HUES6 (cell line): ENCODE measurements around the gene ZNF407.

Experiments
- H3K27ac ChIP-seq: 2 replicates; pipeline ENCODE4 v1.7.0; 2013; ENCODE audit warnings: low read depth, mild to moderate bottlenecking, low read length, inconsistent platforms
- H3K27me3 ChIP-seq: 2 replicates; pipeline ENCODE4 v1.6.1; 2013; ENCODE audit warnings: low read length; ENCODE audit not compliant: control insufficient read depth, insufficient read depth
- H3K36me3 ChIP-seq: 2 replicates; pipeline ENCODE4 v1.6.1; 2013; ENCODE audit warnings: low read length; ENCODE audit not compliant: control insufficient read depth, insufficient read depth
- H3K4me1 ChIP-seq: 2 replicates; pipeline ENCODE4 v1.6.1; 2013; ENCODE audit warnings: low read length; ENCODE audit not compliant: control insufficient read depth, insufficient read depth
- H3K4me3 ChIP-seq: 2 replicates; pipeline ENCODE4 v1.5.1; 2013; ENCODE audit warnings: low read depth, low read length
- H3K9ac ChIP-seq: one replicate; pipeline ENCODE4 v1.6.1; 2013; ENCODE audit warnings: mild to moderate bottlenecking, low read length
- H3K9me3 ChIP-seq: 2 replicates; pipeline ENCODE4 v1.6.1; 2013; ENCODE audit warnings: low read depth, low read length; ENCODE audit not compliant: control insufficient read depth, insufficient read depth

The ZNF407 gene

GRCh38 chr18:74930616-74931015, 332.9 kb downstream of the ZNF407 start:
- no peak overlapping the region for H3K4me3 ChIP-seq
- H3K9ac ChIP-seq: no peak overlapping the region
- H3K4me1 ChIP-seq: peaks cover 22% of the 10 kb centered on the region; the same call in 1 of the 2 replicates
- no peaks in the 10 kb centered on the region for H3K36me3 ChIP-seq
- H3K27me3 ChIP-seq: no peaks in the 10 kb centered on the region
- no peak overlapping the region for H3K27ac ChIP-seq
- no peaks in the 10 kb centered on the region for H3K9me3 ChIP-seq

DNA sequence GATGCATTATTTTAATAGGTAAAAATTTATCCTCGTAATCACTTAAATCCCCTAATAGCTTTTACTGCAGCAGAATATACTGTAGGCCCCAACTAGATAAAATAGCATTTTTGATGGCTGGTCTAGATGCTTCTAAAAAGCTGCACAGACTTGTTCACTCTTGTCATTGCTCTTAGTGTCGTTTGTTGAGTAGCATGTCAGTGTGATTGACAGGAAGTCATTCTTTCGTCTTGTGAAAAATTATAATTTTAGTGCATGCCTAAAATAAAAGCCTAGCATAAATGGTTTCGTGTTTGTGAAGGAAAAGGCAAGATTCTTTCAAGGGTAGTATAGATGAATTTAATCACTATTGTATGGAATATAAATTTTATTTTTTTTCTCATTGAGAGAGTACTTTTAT, 336.3 kb downstream of the ZNF407 start:
- no peak overlapping the region for H3K9ac ChIP-seq
- H3K9me3 ChIP-seq: no peaks in the 10 kb centered on the region
- peaks cover 14% of the 10 kb centered on the region; the same call in 1 of the 2 replicates for H3K4me1 ChIP-seq
- H3K27me3 ChIP-seq: no peaks in the 10 kb centered on the region
- no peaks in the 10 kb centered on the region for H3K36me3 ChIP-seq
- H3K4me3 ChIP-seq: no peak overlapping the region
- H3K27ac ChIP-seq: no peak overlapping the region

- H3K27ac ChIP-seq: no peak overlapping the region
- H3K9ac ChIP-seq: no peak overlapping the region
- peaks cover 5% of the 10 kb centered on the region; the same call in 1 of the 2 replicates for H3K4me1 ChIP-seq
- no peaks in the 10 kb centered on the region for H3K36me3 ChIP-seq
- no peaks in the 10 kb centered on the region for H3K9me3 ChIP-seq
- H3K27me3 ChIP-seq: no peaks in the 10 kb centered on the region
- no peak overlapping the region for H3K4me3 ChIP-seq
These were observed 337.8 kb downstream of the ZNF407 start for GRCh38 chr18:74935434-74935833.

- Histone ChIP-seq H3K27ac (no peak overlapping the region), H3K9ac (no peak overlapping the region), H3K4me3 (no peak overlapping the region), H3K27me3 (no peaks in the 10 kb centered on the region), H3K36me3 (no peaks in the 10 kb centered on the region), H3K4me1 (peaks cover 5% of the 10 kb centered on the region; the same call in 1 of the 2 replicates), H3K9me3 (no peaks in the 10 kb centered on the region)
These were observed 338.7 kb downstream of the ZNF407 start for GRCh38 chr18:74936343-74936742.

- H3K36me3 ChIP-seq: no peaks in the 10 kb centered on the region
- no peak overlapping the region for H3K9ac ChIP-seq
These were observed 339.6 kb downstream of the ZNF407 start for GRCh38 chr18:74937291-74937690.

GRCh38 chr18:74940856-74941255, 343.2 kb downstream of the ZNF407 start:
- no peaks in the 10 kb centered on the region for H3K27me3 ChIP-seq
- no peaks in the 10 kb centered on the region for H3K36me3 ChIP-seq
- H3K9me3 ChIP-seq: no peaks in the 10 kb centered on the region
- H3K9ac ChIP-seq: no peak overlapping the region
- no peaks in the 10 kb centered on the region for H3K4me1 ChIP-seq
- H3K4me3 ChIP-seq: no peak overlapping the region
- no peak overlapping the region for H3K27ac ChIP-seq

More at GRCh38 chr18:74937291-74937690, 339.6 kb downstream of the ZNF407 start:
- Histone ChIP-seq H3K4me3 (no peak overlapping the region), H3K27me3 (no peaks in the 10 kb centered on the region), H3K9me3 (no peaks in the 10 kb centered on the region), H3K27ac (no peak overlapping the region), H3K4me1 (peaks cover 5% of the 10 kb centered on the region; the same call in 1 of the 2 replicates)

GRCh38 chr18:74942319-74942910, 344.7 kb downstream of the ZNF407 start:
- no peaks in the 10 kb centered on the region for H3K9me3 ChIP-seq
- H3K4me1 ChIP-seq: peaks cover 2% of the 10 kb centered on the region
- H3K9ac ChIP-seq: no peak overlapping the region
- no peaks in the 10 kb centered on the region for H3K27me3 ChIP-seq
- H3K4me3 ChIP-seq: no peak overlapping the region
- H3K27ac ChIP-seq: no peak overlapping the region
- H3K36me3 ChIP-seq: no peaks in the 10 kb centered on the region

- Histone ChIP-seq H3K9me3 (no peaks in the 10 kb centered on the region), H3K9ac (no peak overlapping the region), H3K36me3 (no peaks in the 10 kb centered on the region), H3K4me3 (no peak overlapping the region), H3K4me1 (peaks cover 14% of the 10 kb centered on the region), H3K27me3 (no peaks in the 10 kb centered on the region), H3K27ac (no peak overlapping the region)
These were observed 347.0 kb downstream of the ZNF407 start for GRCh38 chr18:74944676-74945075.

GRCh38 chr18:74945774-74946545, 348.3 kb downstream of the ZNF407 start:
- no peak overlapping the region for H3K4me3 ChIP-seq
- H3K27ac ChIP-seq: no peak overlapping the region
- no peaks in the 10 kb centered on the region for H3K9me3 ChIP-seq
- H3K27me3 ChIP-seq: no peaks in the 10 kb centered on the region
- H3K36me3 ChIP-seq: no peaks in the 10 kb centered on the region
- no peak overlapping the region for H3K9ac ChIP-seq
- H3K4me1 ChIP-seq: peaks cover 26% of the 10 kb centered on the region

- Histone ChIP-seq H3K9ac (no peak overlapping the region), H3K27ac (no peak overlapping the region), H3K27me3 (no peaks in the 10 kb centered on the region), H3K9me3 (no peaks in the 10 kb centered on the region), H3K4me3 (no peak overlapping the region), H3K36me3 (no peaks in the 10 kb centered on the region), H3K4me1 (peaks cover 30% of the 10 kb centered on the region)
These were observed 349.1 kb downstream of the ZNF407 start for GRCh38 chr18:74946646-74947375.

GRCh38 chr18:74947417-74947816, 349.7 kb downstream of the ZNF407 start:
- no peak overlapping the region for H3K4me3 ChIP-seq
- H3K4me1 ChIP-seq: peaks cover 30% of the 10 kb centered on the region
- H3K9me3 ChIP-seq: no peaks in the 10 kb centered on the region
- no peak overlapping the region for H3K9ac ChIP-seq
- H3K27ac ChIP-seq: no peak overlapping the region
- no peaks in the 10 kb centered on the region for H3K27me3 ChIP-seq
- no peaks in the 10 kb centered on the region for H3K36me3 ChIP-seq
